ENCODE results near the gene SRSF10.

DNA sequence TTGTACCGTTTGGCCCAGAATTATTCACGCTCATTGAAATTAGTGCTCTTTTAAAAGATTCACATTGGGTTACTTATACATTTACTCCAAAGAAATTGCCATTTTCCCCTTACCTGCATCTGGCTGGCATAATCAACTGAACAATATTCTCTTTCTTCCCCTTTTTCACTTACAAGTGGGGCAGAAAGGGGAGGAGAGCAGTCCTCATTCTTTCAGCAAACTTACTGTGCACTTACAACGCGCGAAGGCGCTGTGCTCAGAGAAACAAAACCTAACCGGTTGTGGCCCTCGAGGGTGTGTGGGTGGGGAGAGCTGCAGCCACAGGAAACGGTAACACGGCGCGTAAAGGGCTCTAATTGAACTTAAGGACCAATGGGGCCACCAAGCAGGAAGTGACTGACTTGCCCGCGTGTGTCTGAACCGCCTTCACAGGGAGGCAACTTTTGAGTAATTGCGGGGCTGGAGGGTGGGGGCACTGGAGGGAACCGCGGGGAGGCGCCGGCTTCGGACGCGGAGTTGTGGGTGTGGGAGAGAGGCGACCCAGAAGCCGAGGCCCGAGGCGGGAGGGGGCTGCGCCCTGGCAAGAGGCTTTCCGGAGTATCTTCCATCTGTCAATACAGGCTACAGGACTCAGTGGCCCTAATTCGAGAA lies 21.2 kb downstream of the SRSF10 start:
- TF ChIP-seq, protein P1, sequence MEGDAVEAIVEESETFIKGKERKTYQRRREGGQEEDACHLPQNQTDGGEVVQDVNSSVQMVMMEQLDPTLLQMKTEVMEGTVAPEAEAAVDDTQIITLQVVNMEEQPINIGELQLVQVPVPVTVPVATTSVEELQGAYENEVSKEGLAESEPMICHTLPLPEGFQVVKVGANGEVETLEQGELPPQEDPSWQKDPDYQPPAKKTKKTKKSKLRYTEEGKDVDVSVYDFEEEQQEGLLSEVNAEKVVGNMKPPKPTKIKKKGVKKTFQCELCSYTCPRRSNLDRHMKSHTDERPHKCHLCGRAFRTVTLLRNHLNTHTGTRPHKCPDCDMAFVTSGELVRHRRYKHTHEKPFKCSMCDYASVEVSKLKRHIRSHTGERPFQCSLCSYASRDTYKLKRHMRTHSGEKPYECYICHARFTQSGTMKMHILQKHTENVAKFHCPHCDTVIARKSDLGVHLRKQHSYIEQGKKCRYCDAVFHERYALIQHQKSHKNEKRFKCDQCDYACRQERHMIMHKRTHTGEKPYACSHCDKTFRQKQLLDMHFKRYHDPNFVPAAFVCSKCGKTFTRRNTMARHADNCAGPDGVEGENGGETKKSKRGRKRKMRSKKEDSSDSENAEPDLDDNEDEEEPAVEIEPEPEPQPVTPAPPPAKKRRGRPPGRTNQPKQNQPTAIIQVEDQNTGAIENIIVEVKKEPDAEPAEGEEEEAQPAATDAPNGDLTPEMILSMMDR (conservative IDR thresholded peaks at IDR 0.05): no peak
- no peak for TF ChIP-seq EZH2 (IDR thresholded peaks at IDR 0.05; ENCODE audit: low read depth)
